IMR-90 (cell line): ENCODE data around the gene FCHSD2. TPM values are rescaled to one million over a fixed set of nuclear protein-coding genes. Genes with fewer than 3 reads are reported as not detected.
"Not testable (repeated sequence)": the region's sequence is repeated elsewhere in the genome, so short reads cannot be mapped to it uniquely, and the experiment has no call there.

ENCODE experiments used
- ATAC-seq: fragments of 200-7000 bp; cut with Tn5 transposase; 2 replicates; pipeline ENCODE4 v1.9.1; 2020; ENCODE audit warnings: low read depth, mild to moderate bottlenecking, moderate library complexity
- BruUV-seq: library from RNA; stranded (reverse); fragments of 400-500 nt; replicated peaks from 2 replicates; lab custom pipeline; 2021; lab: Mats Ljungman, UMichigan
- CTCF ChIA-PET: fragments of 300-600 bp; formaldehyde crosslinking; extraction: SDS; loops from one replicate; lab custom pipeline; 2021; ENCODE audit warnings: antibody characterized with exemption; lab: Yijun Ruan, JAX
- POLR2A ChIA-PET: fragments of 300-600 bp; sonication (Branson Sonifier 250); formaldehyde crosslinking; loops from one replicate; lab custom pipeline; 2022; ENCODE audit warnings: antibody characterized with exemption; ENCODE audit not compliant: unreplicated experiment; lab: Charles Lee
- DNase-seq: peaks from one replicate; pipeline ENCODE4 v3.0.0; 2013
- H2AFZ ChIP-seq: replicated peaks from 2 replicates; pipeline ENCODE3; 2013; ENCODE audit warnings: low read length, mild to moderate bottlenecking; ENCODE audit not compliant: poor library complexity
- H2AK5ac ChIP-seq: 2 replicates; pipeline ENCODE4 v1.6.1; 2013; ENCODE audit warnings: low read depth, low read length, inconsistent platforms
- H2AK9ac ChIP-seq: replicated peaks from 2 replicates; pipeline ENCODE3; 2013; ENCODE audit warnings: mild to moderate bottlenecking, low read depth, low read length, moderate library complexity; ENCODE audit not compliant: poor library complexity
- H2BK120ac ChIP-seq: 2 replicates; pipeline ENCODE4 v1.6.1; 2013; ENCODE audit warnings: low read depth, low read length, inconsistent platforms
- H2BK15ac ChIP-seq: 3 replicates; pipeline ENCODE4 v1.6.1; 2013; ENCODE audit warnings: low read depth, low read length, inconsistent platforms
- H2BK20ac ChIP-seq: 2 replicates; pipeline ENCODE4 v1.6.1; 2013; ENCODE audit warnings: low read depth, mild to moderate bottlenecking, inconsistent platforms, low read length, moderate library complexity
- H2BK5ac ChIP-seq: 2 replicates; pipeline ENCODE4 v1.6.1; 2013; ENCODE audit warnings: mild to moderate bottlenecking, low read depth, low read length, inconsistent platforms; ENCODE audit not compliant: poor library complexity, severe bottlenecking
- H3K14ac ChIP-seq: replicated peaks from 2 replicates; pipeline ENCODE4 v1.6.1; 2013; ENCODE audit warnings: low read depth, low read length, inconsistent platforms
- H3K18ac ChIP-seq: 2 replicates; pipeline ENCODE4 v1.6.1; 2013; ENCODE audit warnings: low read depth, low read length, control low read depth
- H3K23ac ChIP-seq: 2 replicates; pipeline ENCODE4 v1.6.1; 2013; ENCODE audit warnings: low read depth, low read length, inconsistent platforms
- H3K27ac ChIP-seq: 2 replicates; pipeline ENCODE4 v1.5.1; 2013; ENCODE audit warnings: mild to moderate bottlenecking, control low read depth, low read length; ENCODE audit not compliant: insufficient read depth
- H3K27me3 ChIP-seq: 2 replicates; pipeline ENCODE4 v1.6.1; 2013; ENCODE audit warnings: low read length; ENCODE audit not compliant: control insufficient read depth, insufficient read depth
- H3K36me3 ChIP-seq: 2 replicates; pipeline ENCODE4 v1.6.1; 2013; ENCODE audit warnings: low read length, mixed read lengths; ENCODE audit not compliant: control insufficient read depth, insufficient read depth
- H3K4ac ChIP-seq: 2 replicates; pipeline ENCODE4 v1.6.1; 2013; ENCODE audit warnings: low read depth, low read length, inconsistent platforms
- H3K4me1 ChIP-seq: 2 replicates; pipeline ENCODE4 v1.6.1; 2013; ENCODE audit warnings: low read length, mixed read lengths; ENCODE audit not compliant: control insufficient read depth, insufficient read depth
- H3K4me2 ChIP-seq: 2 replicates; pipeline ENCODE4 v1.6.1; 2013; ENCODE audit warnings: low read depth, mild to moderate bottlenecking, control low read depth, low read length, moderate library complexity
- H3K4me3 ChIP-seq: 2 replicates; pipeline ENCODE4 v1.5.1; 2013; ENCODE audit warnings: low read depth, mild to moderate bottlenecking, control low read depth, low read length, moderate library complexity; ENCODE audit not compliant: insufficient read depth
- H3K56ac ChIP-seq: 2 replicates; pipeline ENCODE4 v1.6.1; 2013; ENCODE audit warnings: low read length, inconsistent platforms; ENCODE audit not compliant: insufficient read depth; ENCODE audit errors: extremely low read depth
- H3K79me1 ChIP-seq, 2 experiments: 2 replicates each; pipeline ENCODE4 v1.6.1; 2013; ENCODE audit warnings: low read length in 2 of 2, inconsistent platforms in 1 of 2, low read depth in 1 of 2
- H3K9ac ChIP-seq: 2 replicates; pipeline ENCODE4 v1.6.1; 2013; ENCODE audit warnings: low read depth, low read length, control low read depth
- H3K9me1 ChIP-seq: 2 replicates; pipeline ENCODE4 v1.6.1; 2013; ENCODE audit warnings: low read length, inconsistent platforms; ENCODE audit not compliant: insufficient read depth
- H3K9me3 ChIP-seq: 2 replicates; pipeline ENCODE4 v1.6.1; 2013; ENCODE audit warnings: low read length; ENCODE audit not compliant: control insufficient read depth, insufficient read depth
- H4K20me1 ChIP-seq: 2 replicates; pipeline ENCODE4 v1.6.1; 2013; ENCODE audit warnings: low read length, inconsistent platforms; ENCODE audit not compliant: insufficient read depth
- H4K5ac ChIP-seq: 2 replicates; pipeline ENCODE4 v1.6.1; 2013; ENCODE audit warnings: mild to moderate bottlenecking, low read depth, low read length, control low read depth
- H4K8ac ChIP-seq, 2 experiments: 2 replicates each; pipeline ENCODE4 v1.6.1; 2013; ENCODE audit warnings: low read depth in 2 of 2, low read length in 2 of 2, control low read depth in 1 of 2, inconsistent platforms in 1 of 2
- H4K91ac ChIP-seq: 2 replicates; pipeline ENCODE4 v1.6.1; 2013; ENCODE audit warnings: low read depth, low read length, inconsistent platforms; ENCODE audit not compliant: insufficient read depth
- WGBS, 2 experiments: methylation state at CpG; one replicate each; pipeline versions ENCODE4 v1.1.5 to v1.1.7; 2013; ENCODE audit warnings: missing lambda C conversion rate in 2 of 2; ENCODE audit not compliant: insufficient read length in 1 of 2; ENCODE audit errors: extremely low coverage in 2 of 2; 5-methylcytosine and 5-hydroxymethylcytosine counted together
- dilution Hi-C: fragments of 300-500 bp; cut with HindIII; formaldehyde crosslinking; loops from one replicate; pipeline ENCODE4 v1.14.3; 2018; ENCODE audit warnings: low sequenced_read_pairs; ENCODE audit not compliant: unreplicated experiment
- in situ Hi-C: fragments of 300-500 bp; cut with MboI; formaldehyde crosslinking; loops from 3 replicates; pipeline ENCODE4 v1.14.3; 2019; ENCODE audit warnings: low sequenced_read_pairs, inconsistent platforms, mixed read lengths
- intact Hi-C: fragments of 100-400 bp; cut with micrococcal nuclease; formaldehyde crosslinking; loops from 2 replicates; pipeline ENCODE4 v1.10.0; 2022
- polyA plus RNA-seq, 3 experiments: library from polyadenylated mRNA; depleted of rRNA; stranded (reverse); fragments of >200 nt; gene quantifications; 2 replicates each; pipeline ENCODE4 v1.2.3, GENCODE V29; 2012; ENCODE audit warnings: low replicate concordance in 1 of 3
- total RNA-seq: library from RNA; depleted of rRNA; stranded (reverse); fragments of >200 nt; gene quantifications from 2 replicates; pipeline ENCODE4 v1.2.3, GENCODE V29; 2012

FCHSD2 gene
- total and polyA plus RNA-seq, 2 of the 4 experiments (the other 2 are of a cell fraction): 5.9 to 18.7 TPM

- intact Hi-C loops: loop anchor here (5.0 kb wide), 1 partner anchor 59 kb away; the partner anchor contains the start of gene ARAP1
- Histone ChIP-seq H3K9me1 (peaks cover 17% of the 10 kb centered on the region; the same call in 1 of the 2 replicates), H3K79me1 (peaks cover 11 to 55% of the 10 kb centered on the region in 2 experiments; a peak in 3 of 4 replicates), H3K4me1 (peaks cover 26% of the 10 kb centered on the region)
- ATAC-seq, H3K4me3 ChIP-seq, H3K14ac ChIP-seq, in situ Hi-C loops, DNase-seq, H3K56ac ChIP-seq, H3K23ac ChIP-seq, H2AK9ac ChIP-seq, BruUV-seq, H3K36me3 ChIP-seq, H2BK120ac ChIP-seq, dilution Hi-C loops, H3K4ac ChIP-seq, H2BK15ac ChIP-seq, H4K5ac ChIP-seq, H3K27ac ChIP-seq, H3K9me3 ChIP-seq, H2AK5ac ChIP-seq, H3K27me3 ChIP-seq, H4K8ac ChIP-seq, H2BK20ac ChIP-seq, CTCF ChIA-PET, H3K9ac ChIP-seq, H4K91ac ChIP-seq, H4K20me1 ChIP-seq, H2BK5ac ChIP-seq, H3K18ac ChIP-seq, H2AFZ ChIP-seq, H3K4me2 ChIP-seq: not testable (repeated sequence)
- WGBS, 2 experiments: 80% methylated on average over 1 of the region's 10 CpGs; no CpG with 5 or more reads in 1 of the 2 experiments
- POLR2A ChIA-PET: interaction anchor here (0.6 kb wide), 1 partner anchor 18 kb away, joined by 4 read pairs; the partner anchor contains the start of gene STARD10
Measured at GRCh38 chr11:72811686-72812085, 330.4 kb downstream of the FCHSD2 start.
